Measurements from ENCODE around the gene IL22RA2.

IL22RA2 gene

DNA sequence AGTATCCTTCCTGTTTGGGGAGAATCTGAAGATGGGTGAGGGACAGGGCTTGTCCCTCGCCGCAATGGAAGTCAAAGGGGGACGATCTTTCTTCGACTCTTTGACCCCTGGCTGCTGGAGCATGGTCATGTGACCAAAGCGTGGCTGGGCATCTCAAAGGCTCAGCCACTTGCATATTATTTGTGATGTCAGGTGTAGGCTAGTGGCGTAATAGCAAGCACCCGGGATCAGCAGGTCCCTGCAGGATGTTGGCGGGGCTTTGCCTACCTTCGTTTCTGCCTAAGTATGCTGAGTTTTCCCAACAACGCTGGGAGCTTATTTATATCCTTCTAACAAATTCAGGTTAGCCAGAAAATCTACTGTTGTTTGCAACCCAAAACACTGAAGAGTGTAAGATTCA is 78.4 kb downstream of the IL22RA2 start:
- no peaks in the 10 kb centered on the region for H3K27me3 ChIP-seq (ENCODE audit: control insufficient read depth, insufficient read depth, low read length)
- H3K9me3 ChIP-seq (ENCODE audit: control insufficient read depth, insufficient read depth, low read depth, low read length), result no peaks in the 10 kb centered on the region
- no peaks in the 10 kb centered on the region for H3K36me3 ChIP-seq (ENCODE audit: control insufficient read depth, insufficient read depth, low read length)
- no peak overlapping the region for H3K27ac ChIP-seq (ENCODE audit: low read depth, low read length)
- peaks cover 4% of the 10 kb centered on the region; the same call in 1 of the 2 replicates for H3K4me1 ChIP-seq (ENCODE audit: control insufficient read depth, insufficient read depth, low read length)
- no peak overlapping the region for H3K4me3 ChIP-seq (ENCODE audit: low read depth, low read length)
- no peak overlapping the region for H3K9ac ChIP-seq (ENCODE audit: low read length)

DNA sequence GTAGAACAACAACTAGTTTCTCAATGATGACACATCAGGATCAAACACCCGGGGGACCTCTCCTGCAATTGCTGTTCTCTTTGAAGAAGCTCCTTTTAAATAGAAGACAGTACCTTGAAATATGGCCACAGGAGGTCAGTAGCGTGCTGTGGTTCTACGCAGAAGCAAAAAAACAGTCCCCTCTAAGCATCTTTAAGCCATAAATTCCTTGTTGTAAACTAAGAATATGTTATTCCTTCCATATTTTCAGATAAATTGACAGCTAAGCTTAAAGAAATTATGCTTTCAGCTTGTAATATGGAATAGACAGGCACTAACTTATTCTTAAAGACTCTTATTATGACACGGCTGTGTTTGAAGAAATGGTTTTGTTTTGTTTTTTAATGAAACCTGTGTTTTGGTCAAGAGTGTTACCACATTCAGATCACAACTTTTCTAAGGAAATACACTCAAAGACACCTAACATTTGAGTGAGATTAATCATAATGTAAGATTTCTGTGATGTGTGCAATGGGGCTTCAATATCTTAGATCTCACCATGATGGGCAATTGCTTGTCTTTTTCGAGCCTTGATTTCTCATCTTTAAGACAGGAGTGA is 78.9 kb downstream of the IL22RA2 start:
- Histone ChIP-seq H3K36me3 (ENCODE audit: control insufficient read depth, insufficient read depth, low read length) (no peaks in the 10 kb centered on the region), H3K9me3 (ENCODE audit: control insufficient read depth, insufficient read depth, low read depth, low read length) (no peaks in the 10 kb centered on the region), H3K4me1 (ENCODE audit: control insufficient read depth, insufficient read depth, low read length) (peaks cover 4% of the 10 kb centered on the region; the same call in 1 of the 2 replicates), H3K9ac (ENCODE audit: low read length) (no peak overlapping the region), H3K27ac (ENCODE audit: low read depth, low read length) (no peak overlapping the region), H3K4me3 (ENCODE audit: low read depth, low read length) (no peak overlapping the region), H3K27me3 (ENCODE audit: control insufficient read depth, insufficient read depth, low read length) (no peaks in the 10 kb centered on the region)

Data from HUES6 (cell line).